Activated T-helper 1 cell treated with anti-CD3 and anti-CD28 coated beads, Interleukin-12 subunit alpha, Interleukin-12 subunit beta, Interleukin-2, Interleukin-4 antibody, amounts not matched to agents 30 ng/mL and 10 ng/mL and 1 ng/mL, durations not matched to agents 14 hours and 24 hours and 36 hours (primary cell): ENCODE results near the gene IL4I1. TPM values are rescaled to one million over a fixed set of nuclear protein-coding genes. Genes with fewer than 3 reads are reported as not detected.

Experiments used
- DNase-seq: peaks from one replicate; pipeline ENCODE4 v3.0.0; 2021; ENCODE audit warnings: low spot score
- H3K27ac Mint-ChIP-seq: one replicate; pipeline ENCODE4 v1.8.0; 2021; ENCODE audit warnings: mild to moderate bottlenecking, mixed read lengths
- H3K27me3 Mint-ChIP-seq: one replicate; pipeline ENCODE4 v1.8.0; 2022; ENCODE audit warnings: mild to moderate bottlenecking, moderate library complexity, mixed read lengths; ENCODE audit not compliant: insufficient read depth
- H3K36me3 Mint-ChIP-seq: one replicate; pipeline ENCODE4 v1.8.0; 2021; ENCODE audit warnings: low read depth, mixed read lengths
- H3K4me1 Mint-ChIP-seq: one replicate; pipeline ENCODE4 v1.8.0; 2021; ENCODE audit warnings: low read depth, mixed read lengths
- H3K4me3 Mint-ChIP-seq: one replicate; pipeline ENCODE4 v1.8.0; 2021; ENCODE audit warnings: mild to moderate bottlenecking, moderate library complexity, mixed read lengths
- H3K9me3 Mint-ChIP-seq: one replicate; pipeline ENCODE4 v1.8.0; 2021; ENCODE audit warnings: mixed read lengths
- intact Hi-C: fragments of 100-400 bp; cut with micrococcal nuclease; formaldehyde crosslinking; loops from one replicate; pipeline ENCODE4 v1.15.1; 2024
- total RNA-seq: library from RNA; stranded (reverse); gene quantifications from 2 replicates; pipeline ENCODE4 v1.2.3, GENCODE V29; 2022

The IL4I1 gene
- total RNA-seq, 1 donor from 2014 or later: 50.0 TPM

- no peak overlapping the region for H3K4me3 Mint-ChIP-seq
- DNase-seq: no peak
- intact Hi-C loops: no loop called here
- peaks cover 29% of the 10 kb centered on the region for H3K36me3 Mint-ChIP-seq
- peaks cover 11% of the 10 kb centered on the region for H3K4me1 Mint-ChIP-seq
- H3K27ac Mint-ChIP-seq: no peak overlapping the region
- H3K27me3 Mint-ChIP-seq: no peaks in the 10 kb centered on the region
- H3K9me3 Mint-ChIP-seq: no peaks in the 10 kb centered on the region
Measured at GRCh38 chr19:49861107-49861506, 35.6 kb downstream of the IL4I1 start.

DNA sequence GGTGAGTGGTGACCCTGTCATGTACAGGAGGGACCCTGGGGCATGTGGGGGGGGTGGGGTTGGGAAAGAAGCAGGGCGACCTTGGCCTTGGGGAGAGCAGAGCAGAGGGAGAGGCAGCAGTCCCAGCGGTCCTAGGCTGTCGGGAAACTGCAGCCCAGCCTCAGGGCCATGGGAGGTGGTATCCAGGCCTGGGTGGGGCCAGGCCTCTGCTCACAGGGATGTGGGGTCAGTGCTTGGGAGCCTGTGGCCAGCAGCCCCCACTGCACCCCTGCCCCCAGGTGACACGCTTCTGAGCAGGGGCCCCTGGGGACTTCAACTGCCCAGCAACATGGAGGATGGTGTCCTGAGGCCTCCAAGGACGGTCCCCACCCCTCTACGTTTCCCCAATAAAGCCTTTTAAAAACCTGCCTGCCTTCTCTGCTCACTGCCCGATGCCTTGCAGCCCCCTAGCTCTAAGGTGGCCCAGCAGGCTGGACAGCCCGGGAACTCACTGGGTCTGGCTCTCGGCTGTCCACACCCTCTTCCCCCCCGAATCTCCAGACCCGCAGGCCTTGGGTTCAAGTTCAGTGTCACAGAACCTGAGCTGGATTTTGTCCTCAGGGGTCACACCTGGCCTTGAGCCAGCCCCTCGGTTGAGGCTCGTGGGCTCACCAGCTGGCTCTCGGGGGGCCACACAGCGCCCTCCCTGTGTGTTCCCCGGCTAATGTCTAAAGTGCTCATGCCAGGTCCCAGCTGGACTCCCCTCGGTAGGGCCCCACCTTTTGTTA lies 36.2 kb downstream of the IL4I1 start:
- Mint-ChIP-seq H3K4me1 (peaks cover 5% of the 10 kb centered on the region), H3K36me3 (peaks cover 27% of the 10 kb centered on the region), H3K27ac (no peak overlapping the region), H3K27me3 (no peaks in the 10 kb centered on the region), H3K4me3 (no peak overlapping the region), H3K9me3 (no peaks in the 10 kb centered on the region)
- intact Hi-C loops: no loop called here
- no peak for DNase-seq

DNA sequence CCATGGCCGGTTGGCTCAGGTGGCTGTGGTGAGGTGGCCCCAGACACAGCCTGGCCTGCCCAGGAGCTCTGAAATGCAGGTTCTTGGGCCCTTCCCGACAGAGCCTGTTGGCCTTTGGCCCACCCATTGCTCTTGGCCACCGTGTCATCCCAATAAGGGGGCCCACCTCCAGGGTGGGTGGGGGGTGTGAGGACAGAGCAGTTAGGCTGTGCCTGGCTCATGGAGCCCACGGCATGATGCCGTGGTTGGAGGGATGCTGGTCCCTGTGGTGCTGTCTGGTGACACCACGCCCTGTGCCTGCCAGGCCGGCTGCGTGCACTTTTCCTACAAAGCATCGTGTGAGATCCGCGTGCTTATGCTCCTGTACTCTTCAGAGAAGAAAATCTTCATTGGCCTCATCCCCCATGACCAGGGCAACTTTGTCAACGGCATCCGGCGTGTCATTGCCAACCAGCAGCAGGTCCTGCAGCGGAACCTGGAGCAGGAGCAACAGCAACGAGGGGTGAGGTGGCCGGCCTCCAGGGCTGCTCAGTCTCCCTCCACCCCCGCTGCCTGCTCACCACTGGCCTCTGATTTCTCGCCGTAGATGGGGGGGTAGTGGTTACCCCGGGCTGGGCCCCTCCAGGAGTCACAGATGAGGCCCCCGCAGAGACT lies 36.9 kb downstream of the IL4I1 start:
- Mint-ChIP-seq H3K4me1 (no peaks in the 10 kb centered on the region), H3K27me3 (no peaks in the 10 kb centered on the region), H3K9me3 (no peaks in the 10 kb centered on the region), H3K4me3 (no peak overlapping the region), H3K27ac (no peak overlapping the region), H3K36me3 (peaks cover 22% of the 10 kb centered on the region)
- intact Hi-C loops: no loop called here
- no peak for DNase-seq

DNA sequence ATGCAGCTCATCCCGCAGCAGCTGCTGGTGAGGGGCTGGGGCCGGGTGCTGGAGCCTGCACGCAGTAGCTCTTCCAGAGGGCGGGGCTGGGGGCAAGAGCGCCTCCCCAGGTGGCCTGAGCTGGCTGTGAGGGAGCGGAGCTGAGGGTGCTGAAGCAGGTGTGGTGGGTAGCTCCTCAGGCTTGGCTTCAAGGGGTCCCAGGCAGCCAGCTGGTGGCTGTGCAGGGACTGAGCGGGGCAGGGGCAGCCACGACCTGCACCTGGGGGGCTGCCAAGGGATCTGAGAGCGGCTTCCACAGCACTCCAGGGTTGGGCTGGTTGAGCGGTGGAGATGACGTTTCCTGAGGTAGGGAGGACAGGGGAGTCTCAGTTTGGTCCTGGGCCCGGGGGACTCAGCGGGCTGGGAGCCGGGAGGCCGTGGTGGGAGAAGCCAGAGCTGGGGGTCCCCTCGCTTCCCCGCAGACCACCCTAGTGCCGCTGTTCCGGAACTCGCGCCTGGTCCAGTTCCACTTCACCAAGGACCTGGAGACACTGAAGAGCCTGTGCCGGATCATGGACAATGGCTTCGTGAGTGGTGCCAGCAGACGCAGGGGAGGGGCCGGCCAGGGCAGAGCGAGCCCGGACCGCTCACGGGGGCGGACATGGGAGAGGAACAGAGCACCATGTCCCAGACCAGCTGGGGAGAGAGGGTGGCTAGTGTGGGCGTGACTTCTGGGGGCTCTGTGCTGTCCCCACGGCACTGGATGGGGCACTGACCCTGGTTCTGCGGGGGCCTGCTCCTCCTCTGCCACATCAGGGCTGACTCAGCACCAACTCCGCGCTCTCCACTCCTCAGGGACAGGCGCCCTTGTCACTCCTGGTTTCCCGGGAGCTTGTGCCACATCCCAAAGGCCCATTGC lies 38.4 kb downstream of the IL4I1 start:
- no peak overlapping the region for H3K27ac Mint-ChIP-seq
- no peaks in the 10 kb centered on the region for H3K9me3 Mint-ChIP-seq
- H3K36me3 Mint-ChIP-seq: peaks cover 15% of the 10 kb centered on the region
- no peak for DNase-seq
- H3K27me3 Mint-ChIP-seq: no peaks in the 10 kb centered on the region
- no peak overlapping the region for H3K4me3 Mint-ChIP-seq
- intact Hi-C loops: no loop called here
- H3K4me1 Mint-ChIP-seq: peaks cover 4% of the 10 kb centered on the region

DNA sequence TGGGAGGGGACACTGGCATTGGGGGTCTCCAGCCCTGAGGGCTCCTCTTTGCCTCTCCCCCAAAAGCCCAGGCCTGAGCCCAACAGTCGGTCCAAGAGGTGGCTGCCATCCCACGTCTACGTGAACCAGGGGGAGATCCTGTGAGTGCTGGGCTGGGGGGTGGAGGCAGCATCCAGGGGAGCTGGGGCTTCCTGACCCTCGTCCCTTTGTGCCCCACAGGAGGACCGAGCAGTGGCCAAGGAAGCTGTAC lies 38.9 kb downstream of the IL4I1 start:
- Mint-ChIP-seq H3K9me3 (no peaks in the 10 kb centered on the region), H3K27ac (no peak overlapping the region), H3K4me3 (no peak overlapping the region), H3K27me3 (peaks cover under 1% of the 10 kb centered on the region), H3K4me1 (peaks cover 7% of the 10 kb centered on the region), H3K36me3 (peaks cover 12% of the 10 kb centered on the region)
- no peak for DNase-seq
- intact Hi-C loops: no loop called here

GRCh38 chr19:49857061-49857837 lies 39.4 kb downstream of the IL4I1 start:
- Mint-ChIP-seq H3K9me3 (no peaks in the 10 kb centered on the region), H3K27ac (no peak overlapping the region), H3K36me3 (peaks cover 12% of the 10 kb centered on the region), H3K4me3 (no peak overlapping the region), H3K27me3 (peaks cover 5% of the 10 kb centered on the region), H3K4me1 (peaks cover 12% of the 10 kb centered on the region)
- intact Hi-C loops: no loop called here
- no peak for DNase-seq

- H3K9me3 Mint-ChIP-seq: no peaks in the 10 kb centered on the region
- H3K27ac Mint-ChIP-seq: no peak overlapping the region
- no peak for DNase-seq
- no peak overlapping the region for H3K4me3 Mint-ChIP-seq
- peaks cover 5% of the 10 kb centered on the region for H3K27me3 Mint-ChIP-seq
- intact Hi-C loops: no loop called here
- peaks cover 12% of the 10 kb centered on the region for H3K36me3 Mint-ChIP-seq
- peaks cover 15% of the 10 kb centered on the region for H3K4me1 Mint-ChIP-seq
Measured at GRCh38 chr19:49856574-49857021, 40.1 kb downstream of the IL4I1 start.

- no peak overlapping the region for H3K27ac Mint-ChIP-seq
- no peak for DNase-seq
- H3K27me3 Mint-ChIP-seq: peaks cover 5% of the 10 kb centered on the region
- no peaks in the 10 kb centered on the region for H3K9me3 Mint-ChIP-seq
- no peak overlapping the region for H3K4me3 Mint-ChIP-seq
- intact Hi-C loops: no loop called here
- H3K36me3 Mint-ChIP-seq: peaks cover 9% of the 10 kb centered on the region
- peaks cover 15% of the 10 kb centered on the region for H3K4me1 Mint-ChIP-seq
Measured at GRCh38 chr19:49855676-49856573, 40.8 kb downstream of the IL4I1 start.

DNA sequence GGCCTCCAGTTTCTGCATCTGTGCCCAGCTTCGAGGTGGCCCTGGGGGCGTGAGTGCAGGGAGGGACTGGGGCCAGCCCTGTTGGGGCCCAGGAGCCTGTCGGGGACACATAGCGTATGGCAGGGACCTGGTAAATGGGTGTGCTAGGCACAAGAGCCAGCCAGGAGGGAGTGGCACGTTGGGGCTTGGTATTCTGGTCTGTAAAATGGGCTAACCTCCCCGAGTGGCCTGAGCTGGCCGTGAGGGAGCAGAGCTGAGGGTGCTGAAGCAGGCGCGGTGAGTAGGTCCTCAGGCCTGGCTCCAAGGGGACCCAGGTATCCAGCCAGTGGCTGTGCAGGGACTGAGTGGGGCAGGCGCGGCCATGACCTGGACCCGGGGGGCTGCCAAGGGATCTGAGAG lies 41.4 kb downstream of the IL4I1 start:
- intact Hi-C loops: no loop called here
- DNase-seq: no peak
- peaks cover 5% of the 10 kb centered on the region for H3K27me3 Mint-ChIP-seq
- no peaks in the 10 kb centered on the region for H3K9me3 Mint-ChIP-seq
- H3K4me1 Mint-ChIP-seq: peaks cover 16% of the 10 kb centered on the region
- peaks cover 5% of the 10 kb centered on the region for H3K36me3 Mint-ChIP-seq
- H3K27ac Mint-ChIP-seq: no peak overlapping the region
- no peak overlapping the region for H3K4me3 Mint-ChIP-seq

- intact Hi-C loops: no loop called here
- H3K4me3 Mint-ChIP-seq: no peak overlapping the region
- peaks cover 23% of the 10 kb centered on the region for H3K4me1 Mint-ChIP-seq
- DNase-seq: no peak
- H3K27ac Mint-ChIP-seq: no peak overlapping the region
- H3K9me3 Mint-ChIP-seq: no peaks in the 10 kb centered on the region
- peaks cover 5% of the 10 kb centered on the region for H3K27me3 Mint-ChIP-seq
- H3K36me3 Mint-ChIP-seq: peaks cover 6% of the 10 kb centered on the region
Measured at GRCh38 chr19:49854378-49855263, 42.1 kb downstream of the IL4I1 start.

DNA sequence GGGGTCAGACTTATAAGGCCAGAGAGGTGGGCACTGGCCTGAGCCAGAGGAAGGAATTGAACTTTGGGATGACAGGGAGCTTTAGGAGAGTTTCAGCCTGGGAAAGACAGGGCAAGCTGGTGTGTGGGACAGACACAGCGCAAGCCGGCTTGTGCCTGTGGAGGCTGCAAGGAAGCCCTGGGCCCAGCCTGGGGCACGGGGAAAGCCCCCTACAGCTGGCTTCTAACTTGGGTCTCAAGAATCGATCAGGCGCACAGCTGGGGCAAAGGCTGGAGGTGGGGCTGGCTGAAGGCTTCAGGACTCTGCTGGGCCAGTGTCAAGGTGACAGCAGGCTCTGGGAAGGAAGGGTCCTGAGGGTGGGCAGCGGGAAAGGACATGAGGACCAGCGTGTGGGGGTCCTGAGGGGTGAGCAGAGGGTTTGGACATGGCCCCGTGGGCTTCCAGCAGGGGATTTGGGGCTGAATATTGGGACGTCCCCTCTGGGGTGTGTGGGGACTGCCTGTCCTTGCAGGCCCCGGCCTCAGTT lies 42.8 kb downstream of the IL4I1 start:
- Mint-ChIP-seq H3K27ac (peak overlapping the region; percentile 40), H3K27me3 (peaks cover 5% of the 10 kb centered on the region), H3K36me3 (peaks cover 7% of the 10 kb centered on the region), H3K4me3 (peak overlapping the region; percentile 60), H3K4me1 (peaks cover 28% of the 10 kb centered on the region), H3K9me3 (peaks cover 4% of the 10 kb centered on the region)
- DNase-seq: no peak
- intact Hi-C loops: loop anchor here (1.0 kb wide), 1 partner anchor 36 kb away; no protein-coding TSS in a partner anchor
